Heart left ventricle (tissue), 16 donors: ENCODE measurements around the gene GIMD1. TPM values are rescaled to one million over a fixed set of nuclear protein-coding genes. Genes with fewer than 3 reads are reported as not detected.
"Not testable (repeated sequence)": the region's sequence is repeated elsewhere in the genome, so short reads cannot be mapped to it uniquely, and the experiment has no call there.

Experiments used
- ATAC-seq, 4 donors: fragments of 200-7000 bp; cut with Tn5 transposase; one replicate each; pipeline ENCODE4 v1.9.1; 2020 to 2022; ENCODE audit warnings: moderate library complexity in 4 of 4, mild to moderate bottlenecking in 3 of 4, moderate number of reproducible peaks in 1 of 4
- DNase-seq, 5 donors: peaks; one replicate each; pipeline ENCODE4 v3.0.0-alpha.2; 2020
- H3K27ac ChIP-seq, 12 donors: fragments of 200-600 bp; sonication (generic) in 4 of 12; one replicate each; pipeline versions ENCODE4 v1.5.0 to v1.8.0; 2016 to 2022; ENCODE audit warnings: mild to moderate bottlenecking in 2 of 12
- H3K27me3 ChIP-seq, 9 donors: fragments of 200-600 bp; sonication (generic) in 2 of 9; one replicate each; pipeline versions ENCODE4 v1.5.1 to v1.8.0; 2016 to 2022; ENCODE audit warnings: mild to moderate bottlenecking in 3 of 9
- H3K36me3 ChIP-seq, 9 donors: fragments of 200-600 bp; sonication (generic) in 2 of 9; one replicate each; pipeline versions ENCODE4 v1.5.0 to v1.8.0; 2018 to 2022; ENCODE audit warnings: mild to moderate bottlenecking in 2 of 9
- H3K4me1 ChIP-seq, 12 donors: fragments of 200-600 bp; sonication (generic) in 4 of 12; one replicate each; pipeline versions ENCODE4 v1.5.0 to v1.8.0; 2016 to 2022; ENCODE audit warnings: mild to moderate bottlenecking in 3 of 12
- H3K4me3 ChIP-seq, 12 donors: fragments of 200-600 bp; sonication (generic) in 4 of 12; one replicate each; pipeline versions ENCODE4 v1.5.0 to v1.8.0; 2017 to 2022; ENCODE audit warnings: mild to moderate bottlenecking in 9 of 12, moderate library complexity in 4 of 12
- H3K9me3 ChIP-seq, 12 donors: fragments of 200-600 bp; sonication (generic) in 4 of 12; one replicate each; pipeline versions ENCODE4 v1.5.0 to v1.8.0; 2016 to 2022; ENCODE audit warnings: mild to moderate bottlenecking in 1 of 12
- POLR2A ChIP-seq, 2 donors: fragments of 450-650 bp; IDR thresholded peaks; one replicate each; pipeline ENCODE4 v1.6.1; 2017; ENCODE audit warnings: antibody characterized with exemption in 2 of 2, mild to moderate bottlenecking in 2 of 2, moderate library complexity in 2 of 2
- whole genome bisulfite sequencing, 4 donors: extraction: QIAGEN DNeasy Blood & Tissue Kit in 2 of 4; methylation state at CpG; one replicate each; pipeline versions ENCODE4 v1.1.5 to v1.1.7; 2013 to 2018; 5-methylcytosine and 5-hydroxymethylcytosine counted together
- intact Hi-C, 10 donors: fragments of 100-400 bp; cut with DNase I; formaldehyde crosslinking; loops; one replicate each; pipeline versions ENCODE4 v1.11.1 to v1.14.2; 2022
- polyA plus RNA-seq, 2 donors: library from polyadenylated mRNA; stranded (reverse); fragments of 200-250 nt; gene quantifications; one replicate each; pipeline ENCODE4 v1.2.3, GENCODE V29; 2013
- total RNA-seq, 9 donors: library from RNA; depleted of rRNA in 2 of 9; stranded (reverse); fragments of >200 nt in 2 of 9; fragmentation: NEBNext Ultra II Directional in 3 of 9; extraction: Animal tissue kit (Norgen Biotek cat#: 25700) in 3 of 9; gene quantifications; one replicate each; pipeline versions ENCODE4 v1.1.0 to v1.2.4, GENCODE V29; 2016 to 2023
- TF ChIP-seq, protein P1 (sequence below), 12 donors: fragments of 200-600 bp; sonication (generic) in 4 of 12; IDR thresholded peaks; one replicate each; pipeline versions ENCODE4 v1.5.0 to v1.8.0; 2018 to 2022; ENCODE audit warnings: antibody characterized with exemption in 12 of 12, mild to moderate bottlenecking in 5 of 12
- donor health status: ischemic (EF 13 %, LVEDD 7.1; RV severe dilation, severe dysfunction).
- donor health status: healthy with polysubstance abuse.
- donor health status: DM: no; HTN: yes; CAD: no.
- donor health status: DM: no; HTN: no; CAD: no.
- donor health status: ischemic (EF 25% LVEDD 6.9; RV normal size, moderate dysfunction).
- donor health status: ischemic (EF 25% LVEDD 5.7; RV mildly dilated, moderate dysfunction).
- donor health status: healthy.
- donor health status: DM: yes; HTN: yes; CAD: no.
- donor health status: ischemic (EF 35%, LVEDD 5.7; RV mildly dilated, moderate dysfunction).
- donor health status: nonischemic (EF 11% LVEDD 7.7; RV severe dilation, severe dysfunction).
- donor health status: DM: yes; HTN: yes; CAD: no.
- donor health status: PGD.
- donor health status: ischemic (EF 29% LVEDD 5.4; RV normal size, mild dysfunction).
- donor health status: nonischemic (EF 23%, LVEDD 6.1; RV moderate dilation, normal function).

The GIMD1 gene
- total and polyA plus RNA-seq, 11 donors: not detected

DNA sequence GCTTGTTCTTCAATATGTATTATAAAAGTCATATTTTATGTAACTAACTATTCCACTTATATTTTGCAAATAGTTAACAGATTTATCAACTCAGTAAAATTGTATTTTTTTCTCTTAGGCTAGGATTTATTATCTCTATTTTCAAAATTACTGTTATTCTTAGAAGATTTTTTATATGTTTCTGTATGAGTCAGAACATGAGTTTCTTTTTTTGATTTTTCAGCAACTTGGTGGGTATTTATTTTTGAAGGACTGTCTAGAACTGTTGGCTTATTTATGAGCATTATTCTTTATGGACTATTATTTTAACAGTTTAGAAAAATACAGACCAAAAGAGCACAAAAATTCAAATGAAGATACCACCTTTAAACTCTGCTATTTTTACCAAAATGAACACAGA, 45.5 kb downstream of the GIMD1 start:
- ATAC-seq (no peak), DNase-seq (no peak)
- Histone ChIP-seq H3K27ac (no peak overlapping the region), H3K9me3 (no peaks in the 10 kb centered on the region), H3K27me3 (no peaks in the 10 kb centered on the region), H3K36me3 (peaks cover 0 to 38% (median 33%) of the 10 kb centered on the region in 9 donors), H3K4me3 (no peak overlapping the region), H3K4me1 (peaks cover 0 to 17% (median 3%) of the 10 kb centered on the region in 12 donors)
- intact Hi-C loops: no loop called here
- TF ChIP-seq POLR2A (IDR thresholded peaks at IDR 0.05): no peak
- TF ChIP-seq, protein P1, sequence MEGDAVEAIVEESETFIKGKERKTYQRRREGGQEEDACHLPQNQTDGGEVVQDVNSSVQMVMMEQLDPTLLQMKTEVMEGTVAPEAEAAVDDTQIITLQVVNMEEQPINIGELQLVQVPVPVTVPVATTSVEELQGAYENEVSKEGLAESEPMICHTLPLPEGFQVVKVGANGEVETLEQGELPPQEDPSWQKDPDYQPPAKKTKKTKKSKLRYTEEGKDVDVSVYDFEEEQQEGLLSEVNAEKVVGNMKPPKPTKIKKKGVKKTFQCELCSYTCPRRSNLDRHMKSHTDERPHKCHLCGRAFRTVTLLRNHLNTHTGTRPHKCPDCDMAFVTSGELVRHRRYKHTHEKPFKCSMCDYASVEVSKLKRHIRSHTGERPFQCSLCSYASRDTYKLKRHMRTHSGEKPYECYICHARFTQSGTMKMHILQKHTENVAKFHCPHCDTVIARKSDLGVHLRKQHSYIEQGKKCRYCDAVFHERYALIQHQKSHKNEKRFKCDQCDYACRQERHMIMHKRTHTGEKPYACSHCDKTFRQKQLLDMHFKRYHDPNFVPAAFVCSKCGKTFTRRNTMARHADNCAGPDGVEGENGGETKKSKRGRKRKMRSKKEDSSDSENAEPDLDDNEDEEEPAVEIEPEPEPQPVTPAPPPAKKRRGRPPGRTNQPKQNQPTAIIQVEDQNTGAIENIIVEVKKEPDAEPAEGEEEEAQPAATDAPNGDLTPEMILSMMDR (IDR thresholded peaks at IDR 0.05): no peak

DNA sequence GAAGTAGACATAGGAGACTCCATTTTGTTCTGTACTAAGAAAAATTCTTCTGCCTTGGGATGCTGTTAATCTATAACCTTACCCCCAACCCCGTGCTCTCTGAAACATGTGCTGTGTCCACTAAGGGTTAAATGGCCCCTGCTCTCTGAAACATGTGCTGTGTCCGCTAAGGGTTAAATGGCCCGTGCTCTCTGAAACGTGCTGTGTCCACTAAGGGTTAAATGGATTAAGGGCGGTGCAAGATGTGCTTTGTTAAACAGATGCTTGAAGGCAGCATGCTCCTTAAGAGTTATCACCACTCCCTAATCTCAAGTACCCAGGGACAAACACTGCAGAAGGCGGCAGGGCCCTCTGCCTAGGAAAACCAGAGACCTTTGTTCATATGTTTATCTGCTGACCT, 46.8 kb downstream of the GIMD1 start:
- H3K27me3 ChIP-seq, intact Hi-C loops, ATAC-seq, H3K4me3 ChIP-seq, H3K9me3 ChIP-seq, DNase-seq, H3K27ac ChIP-seq: not testable (repeated sequence)
- Histone ChIP-seq H3K36me3 (peaks cover 0 to 25% (median 20%) of the 10 kb centered on the region in 9 donors), H3K4me1 (peaks cover 0 to 30% (median 14%) of the 10 kb centered on the region in 12 donors)
- WGBS, 4 donors: 52 to 65% (median 60%) methylated on average over 6 of the region's 6 CpGs

DNA sequence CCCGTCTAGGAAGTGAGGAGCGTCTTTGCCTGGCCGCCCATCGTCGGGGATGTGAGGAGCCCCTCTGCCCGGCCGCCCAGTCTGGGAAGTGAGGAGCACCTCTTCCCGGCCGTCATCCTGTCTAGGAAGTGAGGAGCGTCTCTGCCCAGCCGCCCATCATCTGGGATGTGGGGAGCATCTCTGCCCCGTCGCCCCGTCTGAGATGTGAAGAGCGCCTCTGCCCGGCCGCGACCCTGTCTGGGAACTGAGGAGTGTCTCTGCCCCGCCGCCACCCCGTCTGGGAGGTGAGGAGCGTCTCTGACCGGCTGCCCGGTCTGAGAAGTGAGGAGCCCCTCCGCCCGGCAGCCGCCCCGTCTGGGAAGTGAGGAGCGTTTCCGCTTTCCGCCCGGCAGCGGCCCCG, 47.4 kb downstream of the GIMD1 start:
- ATAC-seq, H3K27ac ChIP-seq, H3K27me3 ChIP-seq, H3K4me3 ChIP-seq, intact Hi-C loops, DNase-seq, H3K9me3 ChIP-seq: not testable (repeated sequence)
- 97 to 99% (median 98%) methylated on average over 20 to 34 of the region's 34 CpGs for WGBS, 4 donors
- peaks cover 0 to 18% (median 13%) of the 10 kb centered on the region in 9 donors for H3K36me3 ChIP-seq
- H3K4me1 ChIP-seq: peaks cover 0 to 31% (median 14%) of the 10 kb centered on the region in 12 donors

DNA sequence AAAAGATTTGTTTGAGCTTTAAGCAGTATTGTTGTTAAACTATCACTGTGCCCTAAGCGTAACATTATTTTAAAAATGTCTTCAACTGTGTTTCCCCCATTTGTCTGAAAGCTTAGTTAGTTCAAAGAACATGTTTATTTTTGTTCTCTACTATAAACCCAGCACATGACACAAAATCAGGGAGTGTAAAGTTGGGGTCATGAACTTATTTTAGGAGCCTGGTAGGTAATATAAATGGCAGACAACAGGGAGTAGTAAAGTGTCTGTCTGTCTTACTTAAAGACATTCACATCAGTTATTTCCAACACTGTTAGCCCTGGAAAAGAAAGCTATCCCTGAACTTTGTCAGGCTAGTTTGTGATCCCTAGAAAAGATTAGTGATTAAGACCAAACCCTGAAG, 48.3 kb downstream of the GIMD1 start:
- Histone ChIP-seq H3K4me1 (peaks cover 0 to 35% (median 14%) of the 10 kb centered on the region in 12 donors), H3K4me3 (no peak overlapping the region), H3K27me3 (no peaks in the 10 kb centered on the region), H3K27ac (no peak overlapping the region), H3K36me3 (peaks cover 0 to 12% (median 6%) of the 10 kb centered on the region in 9 donors), H3K9me3 (no peaks in the 10 kb centered on the region)
- 92 to 97% (median 95%) methylated on average over 1 of the region's 1 CpG for WGBS, 4 donors
- intact Hi-C loops: no loop called here
- no peak for ATAC-seq
- no peak for DNase-seq
- TF ChIP-seq, protein P1 (IDR thresholded peaks at IDR 0.05): no peak
- no peak for TF ChIP-seq POLR2A (IDR thresholded peaks at IDR 0.05)

DNA sequence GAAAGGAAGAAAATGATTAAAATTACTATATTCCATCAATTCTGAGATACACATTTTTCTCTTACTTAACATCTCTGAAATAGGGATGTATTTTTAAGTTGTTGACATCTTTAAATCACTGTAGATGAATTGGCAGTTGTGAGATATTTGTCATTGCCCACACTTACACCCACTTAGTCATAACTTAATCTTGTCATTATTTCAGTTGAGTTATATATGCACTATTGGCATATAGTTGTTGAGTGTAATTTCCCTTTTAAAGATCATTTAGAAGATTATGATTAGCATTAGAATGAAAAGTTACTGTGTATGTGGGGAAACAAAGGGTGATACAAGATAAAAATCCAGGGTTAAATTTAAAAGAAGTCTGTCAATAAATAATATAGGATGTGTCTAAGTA, 50.1 kb downstream of the GIMD1 start:
- DNase-seq (no peak), ATAC-seq (no peak)
- no peak overlapping the region for H3K27ac ChIP-seq
- TF ChIP-seq, protein P1 (IDR thresholded peaks at IDR 0.05): no peak
- no peak for TF ChIP-seq POLR2A (IDR thresholded peaks at IDR 0.05)
- H3K27me3 ChIP-seq: no peaks in the 10 kb centered on the region
- H3K4me3 ChIP-seq: no peak overlapping the region
- peaks cover 0 to 8% (median 0%) of the 10 kb centered on the region in 9 donors for H3K36me3 ChIP-seq
- intact Hi-C loops: no loop called here
- no peaks in the 10 kb centered on the region for H3K9me3 ChIP-seq
- H3K4me1 ChIP-seq: peaks cover 0 to 52% (median 26%) of the 10 kb centered on the region in 12 donors
